GM12891 (cell line): ENCODE results near the gene C14orf119.

ENCODE experiments used
- PAX5 ChIP-seq: IDR thresholded peaks from 2 replicates; pipeline ENCODE4 v1.6.1; 2011; ENCODE audit warnings: low read length, moderate library complexity, mild to moderate bottlenecking; ENCODE audit not compliant: insufficient read depth, severe bottlenecking
- POLR2A ChIP-seq: IDR thresholded peaks from 2 replicates; pipeline ENCODE4 v1.6.1; 2011; ENCODE audit warnings: low read depth, low read length, control low read depth
- POLR2AphosphoS5 ChIP-seq: IDR thresholded peaks from 2 replicates; pipeline ENCODE4 v1.6.1; 2011; ENCODE audit warnings: low read depth, low read length, control low read depth
- POU2F2 ChIP-seq: IDR thresholded peaks from 2 replicates; pipeline ENCODE4 v1.6.1; 2011; ENCODE audit warnings: low read depth, mild to moderate bottlenecking, control low read depth, low read length, moderate library complexity
- SPI1 ChIP-seq: IDR thresholded peaks from 2 replicates; pipeline ENCODE4 v1.6.1; 2011; ENCODE audit warnings: low read depth, low read length, control low read depth
- TAF1 ChIP-seq: IDR thresholded peaks from 2 replicates; pipeline ENCODE4 v1.6.1; 2011; ENCODE audit warnings: low read depth, low read length, control low read depth

DNA sequence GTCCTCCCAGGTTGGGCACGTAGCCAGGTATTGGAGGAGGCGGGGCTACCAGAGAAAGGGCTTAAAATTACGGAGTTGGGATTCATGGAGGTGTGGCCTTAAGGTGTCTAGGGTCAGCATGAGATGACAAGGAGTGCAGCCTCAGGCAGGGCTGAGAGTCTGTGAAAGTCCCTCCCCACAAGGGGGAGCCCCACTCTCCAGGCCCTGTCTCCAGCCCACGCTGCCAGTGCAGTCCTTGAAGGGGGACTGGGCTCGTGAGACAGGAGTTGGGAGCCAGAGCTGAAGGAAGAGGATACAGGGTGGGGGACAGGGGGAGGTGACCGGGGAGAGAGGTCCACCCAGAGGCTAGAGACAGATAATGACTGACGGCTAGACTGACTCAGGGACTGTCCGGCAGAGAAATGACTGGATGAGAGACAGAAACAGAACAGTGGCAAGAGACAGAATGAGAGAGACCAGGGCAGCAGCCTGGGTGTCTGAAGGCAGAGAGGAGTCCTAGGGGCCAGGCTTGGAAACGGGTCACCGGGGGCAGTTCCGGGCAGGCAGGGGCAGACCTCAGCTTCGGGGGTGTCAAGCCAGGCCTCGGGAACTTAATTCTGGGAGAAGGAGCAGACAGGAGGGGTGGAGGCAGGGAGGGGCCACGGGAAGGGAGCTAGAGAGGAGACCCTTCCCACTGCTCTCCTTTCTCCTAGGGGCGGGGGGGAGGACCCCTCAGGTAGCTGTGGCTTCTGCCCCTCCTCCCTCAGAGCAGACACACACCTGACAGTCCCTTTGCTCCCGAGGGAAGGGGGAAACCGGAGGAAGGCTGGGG is 39.0 kb upstream of the C14orf119 start:
- TF ChIP-seq POLR2A, result no peak
- no peak for TF ChIP-seq POLR2AphosphoS5
- TF ChIP-seq TAF1, result no peak
- TF ChIP-seq SPI1, result no peak
- no peak for TF ChIP-seq POU2F2
- TF ChIP-seq PAX5, result no peak
